ENCODE results near the gene STUB1.

DNA sequence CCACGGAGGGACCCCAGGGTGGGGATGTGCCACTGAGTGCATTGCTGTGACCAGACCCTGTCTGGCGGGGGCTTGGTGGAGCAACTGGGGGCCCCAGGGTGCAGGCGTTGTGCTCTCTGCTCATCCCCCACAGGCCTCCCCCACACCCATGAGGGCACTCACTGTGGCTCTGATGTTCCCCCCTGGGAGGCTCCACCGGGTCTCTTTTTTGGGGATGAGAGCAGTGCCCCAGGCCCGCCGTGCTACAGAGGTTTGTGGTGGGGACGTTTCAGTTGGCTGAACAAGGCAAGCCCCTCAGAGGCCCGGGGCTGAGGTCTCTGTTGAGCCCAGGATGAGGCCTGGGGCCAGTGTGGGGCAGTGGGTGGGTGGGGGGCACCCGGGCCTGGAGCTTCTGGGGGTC is 43.5 kb downstream of the STUB1 start:
- TF ChIP-seq EZH2 (IDR thresholded peaks at IDR 0.05; ENCODE audit: insufficient read depth, poor library complexity, severe bottlenecking) (no peak), EZH2phosphoT487 (IDR thresholded peaks at IDR 0.05; ENCODE audit: insufficient read depth, low read depth) (no peak)

Data from GM23248 (cell line).